Measurements from ENCODE around the gene ARMC9.

Gene ARMC9

DNA sequence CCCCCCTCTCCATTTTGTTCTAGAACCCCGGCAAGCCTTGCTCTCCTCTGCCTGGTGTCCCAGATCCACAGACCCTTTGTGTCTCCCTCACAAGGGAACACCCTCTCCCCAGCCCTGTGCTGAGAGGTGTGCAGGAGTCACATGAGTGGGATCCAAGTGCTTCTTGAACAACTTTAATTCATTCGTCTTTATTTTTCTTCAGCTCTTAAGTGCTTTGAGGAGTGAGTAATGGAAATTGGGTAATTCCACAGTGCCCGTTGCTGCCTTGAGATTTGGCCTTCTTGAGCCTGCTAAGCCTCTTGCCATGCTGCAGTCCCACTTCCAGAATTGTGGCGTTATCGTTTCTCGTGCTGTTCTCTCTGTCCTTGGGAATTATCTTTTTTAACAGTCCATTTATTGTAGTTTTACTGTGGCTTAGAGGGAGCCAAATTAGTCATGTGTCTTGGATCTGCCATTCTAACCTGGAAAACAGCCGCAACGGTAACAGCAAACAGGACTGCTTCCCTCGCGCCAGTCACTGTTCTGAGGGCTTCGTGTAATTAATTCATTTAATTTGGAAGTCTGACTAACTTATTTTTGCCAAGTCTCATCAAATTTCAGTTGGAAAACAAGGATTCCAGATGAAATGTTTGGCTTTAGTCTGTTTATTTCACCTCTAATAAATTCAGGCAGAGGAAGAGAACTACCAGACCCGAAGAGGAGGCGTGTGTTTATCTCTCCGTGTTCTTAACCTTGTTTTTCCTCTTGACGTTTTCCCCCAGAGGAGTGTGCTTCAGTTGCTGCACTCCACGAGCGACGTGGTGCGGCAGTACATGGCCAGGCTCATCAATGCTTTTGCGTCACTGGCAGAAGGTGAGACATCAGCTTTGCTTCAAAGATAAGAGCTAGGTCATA lies 72.0 kb downstream of the ARMC9 start (continued):
- no peak for TF ChIP-seq ZNF830 (tag by site-specific recombination; IDR thresholded peaks at IDR 0.05; ENCODE audit: low read depth)
- no peak for TF ChIP-seq SETDB1 (IDR thresholded peaks at IDR 0.05; ENCODE audit: insufficient read length, low read length)
- no peak for TF ChIP-seq ZNF549 (tag by site-specific recombination; IDR thresholded peaks at IDR 0.05)
- no peak for TF ChIP-seq ZBTB17 (tag by site-specific recombination; IDR thresholded peaks at IDR 0.05)
- TF ChIP-seq, protein P1, sequence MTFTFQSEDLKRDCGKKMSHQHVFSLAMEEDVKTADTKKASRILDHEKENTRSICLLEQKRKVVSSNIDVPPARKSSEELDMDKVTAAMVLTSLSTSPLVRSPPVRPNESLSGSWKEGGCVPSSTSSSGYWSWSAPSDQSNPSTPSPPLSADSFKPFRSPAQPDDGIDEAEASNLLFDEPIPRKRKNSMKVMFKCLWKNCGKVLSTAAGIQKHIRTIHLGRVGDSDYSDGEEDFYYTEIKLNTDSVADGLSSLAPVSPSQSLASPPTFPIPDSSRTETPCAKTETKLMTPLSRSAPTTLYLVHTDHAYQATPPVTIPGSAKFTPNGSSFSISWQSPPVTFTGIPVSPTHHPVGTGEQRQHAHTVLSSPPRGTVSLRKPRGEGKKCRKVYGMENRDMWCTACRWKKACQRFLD (tag by site-specific recombination; IDR thresholded peaks at IDR 0.05) = no peak
- TF ChIP-seq ZNF837 (tag by site-specific recombination; IDR thresholded peaks at IDR 0.05) = no peak
- TF ChIP-seq, protein P2, sequence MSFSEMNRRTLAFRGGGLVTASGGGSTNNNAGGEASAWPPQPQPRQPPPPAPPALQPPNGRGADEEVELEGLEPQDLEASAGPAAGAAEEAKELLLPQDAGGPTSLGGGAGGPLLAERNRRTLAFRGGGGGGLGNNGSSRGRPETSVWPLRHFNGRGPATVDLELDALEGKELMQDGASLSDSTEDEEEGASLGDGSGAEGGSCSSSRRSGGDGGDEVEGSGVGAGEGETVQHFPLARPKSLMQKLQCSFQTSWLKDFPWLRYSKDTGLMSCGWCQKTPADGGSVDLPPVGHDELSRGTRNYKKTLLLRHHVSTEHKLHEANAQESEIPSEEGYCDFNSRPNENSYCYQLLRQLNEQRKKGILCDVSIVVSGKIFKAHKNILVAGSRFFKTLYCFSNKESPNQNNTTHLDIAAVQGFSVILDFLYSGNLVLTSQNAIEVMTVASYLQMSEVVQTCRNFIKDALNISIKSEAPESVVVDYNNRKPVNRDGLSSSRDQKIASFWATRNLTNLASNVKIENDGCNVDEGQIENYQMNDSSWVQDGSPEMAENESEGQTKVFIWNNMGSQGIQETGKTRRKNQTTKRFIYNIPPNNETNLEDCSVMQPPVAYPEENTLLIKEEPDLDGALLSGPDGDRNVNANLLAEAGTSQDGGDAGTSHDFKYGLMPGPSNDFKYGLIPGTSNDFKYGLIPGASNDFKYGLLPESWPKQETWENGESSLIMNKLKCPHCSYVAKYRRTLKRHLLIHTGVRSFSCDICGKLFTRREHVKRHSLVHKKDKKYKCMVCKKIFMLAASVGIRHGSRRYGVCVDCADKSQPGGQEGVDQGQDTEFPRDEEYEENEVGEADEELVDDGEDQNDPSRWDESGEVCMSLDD (tag by site-specific recombination; IDR thresholded peaks at IDR 0.05) = no peak
- no peak for TF ChIP-seq MEIS1 (CRISPR knock-in tag; IDR thresholded peaks at IDR 0.05; ENCODE audit: borderline replicate concordance)
- TF ChIP-seq ZNF211 (tag by site-specific recombination; IDR thresholded peaks at IDR 0.05; ENCODE audit: low read depth) = no peak
- no peak for TF ChIP-seq MYNN (tag by site-specific recombination; IDR thresholded peaks at IDR 0.05; ENCODE audit: borderline replicate concordance)
- TF ChIP-seq, protein P3, sequence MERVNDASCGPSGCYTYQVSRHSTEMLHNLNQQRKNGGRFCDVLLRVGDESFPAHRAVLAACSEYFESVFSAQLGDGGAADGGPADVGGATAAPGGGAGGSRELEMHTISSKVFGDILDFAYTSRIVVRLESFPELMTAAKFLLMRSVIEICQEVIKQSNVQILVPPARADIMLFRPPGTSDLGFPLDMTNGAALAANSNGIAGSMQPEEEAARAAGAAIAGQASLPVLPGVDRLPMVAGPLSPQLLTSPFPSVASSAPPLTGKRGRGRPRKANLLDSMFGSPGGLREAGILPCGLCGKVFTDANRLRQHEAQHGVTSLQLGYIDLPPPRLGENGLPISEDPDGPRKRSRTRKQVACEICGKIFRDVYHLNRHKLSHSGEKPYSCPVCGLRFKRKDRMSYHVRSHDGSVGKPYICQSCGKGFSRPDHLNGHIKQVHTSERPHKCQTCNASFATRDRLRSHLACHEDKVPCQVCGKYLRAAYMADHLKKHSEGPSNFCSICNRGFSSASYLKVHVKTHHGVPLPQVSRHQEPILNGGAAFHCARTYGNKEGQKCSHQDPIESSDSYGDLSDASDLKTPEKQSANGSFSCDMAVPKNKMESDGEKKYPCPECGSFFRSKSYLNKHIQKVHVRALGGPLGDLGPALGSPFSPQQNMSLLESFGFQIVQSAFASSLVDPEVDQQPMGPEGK (tag by site-specific recombination; IDR thresholded peaks at IDR 0.05) = no peak
- no peak for TF ChIP-seq ZNF2 (tag by site-specific recombination; IDR thresholded peaks at IDR 0.05)
- no peak for TF ChIP-seq ZNF138 (tag by site-specific recombination; IDR thresholded peaks at IDR 0.05; ENCODE audit: borderline replicate concordance)
- TF ChIP-seq ZSCAN30 (tag by site-specific recombination; IDR thresholded peaks at IDR 0.05) = no peak
- TF ChIP-seq, protein P4, sequence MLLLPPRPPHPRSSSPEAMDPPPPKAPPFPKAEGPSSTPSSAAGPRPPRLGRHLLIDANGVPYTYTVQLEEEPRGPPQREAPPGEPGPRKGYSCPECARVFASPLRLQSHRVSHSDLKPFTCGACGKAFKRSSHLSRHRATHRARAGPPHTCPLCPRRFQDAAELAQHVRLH (tag by site-specific recombination; IDR thresholded peaks at IDR 0.05) = no peak

DNA sequence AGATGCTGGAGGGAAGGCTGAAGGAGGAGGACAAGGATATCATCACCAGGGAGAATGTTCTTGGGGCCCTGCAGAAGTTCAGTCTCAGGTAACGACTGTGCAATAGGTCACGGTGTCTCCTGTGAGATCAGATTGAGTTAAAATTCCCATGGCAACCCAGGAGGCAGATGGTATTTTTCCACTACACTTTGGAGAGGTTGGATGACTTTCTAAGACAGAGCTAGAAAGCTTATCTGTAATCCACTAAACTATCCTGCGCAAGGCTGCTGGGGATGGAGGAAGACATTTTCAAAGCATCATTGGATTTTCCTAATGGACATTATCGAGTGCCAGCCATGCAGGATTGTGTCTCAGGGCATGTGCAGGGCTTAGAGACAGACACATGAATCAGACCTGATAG lies 74.6 kb downstream of the ARMC9 start:
- TF ChIP-seq ZNF664 (tag by site-specific recombination; IDR thresholded peaks at IDR 0.05) (no peak), ZNF211 (tag by site-specific recombination; IDR thresholded peaks at IDR 0.05; ENCODE audit: low read depth) (no peak), ZNF514 (tag by site-specific recombination; IDR thresholded peaks at IDR 0.05) (no peak), ZNF785 (tag by site-specific recombination; IDR thresholded peaks at IDR 0.05) (no peak), SCRT2 (tag by site-specific recombination; IDR thresholded peaks at IDR 0.05) (no peak)
- peaks cover 7 to 55% of the 10 kb centered on the region in 2 experiments; a peak in 2 of 3 replicates for H3K36me3 ChIP-seq (ENCODE audit: control insufficient read depth in 2 of 2, insufficient read depth in 1 of 2, low read length in 2 of 2)
- ChIA-PET CTCF (no interaction called here), POLR2A (no interaction called here)
- no peak overlapping the region for H3K27ac ChIP-seq (ENCODE audit: extremely low read depth, low read depth, low read length)
- H3K4me1 ChIP-seq (ENCODE audit: control insufficient read depth, insufficient read depth, low read length) = no peaks in the 10 kb centered on the region
- H3K4me3 ChIP-seq (ENCODE audit: low read depth, low read length) = no peak overlapping the region
- no peaks in the 10 kb centered on the region for H3K9me3 ChIP-seq (ENCODE audit: control insufficient read depth, insufficient read depth, low read depth, low read length)
